HepG2 (cell line): ENCODE measurements around the gene FIBP. TPM values are rescaled to one million over a fixed set of nuclear protein-coding genes. Genes with fewer than 3 reads are reported as not detected.

Experiments used
- ATAC-seq: fragments of 200-7000 bp; cut with Tn5 transposase; 3 replicates; pipeline ENCODE4 v1.9.1; 2020; ENCODE audit warnings: mild to moderate bottlenecking, moderate library complexity
- BruUV-seq: library from RNA; stranded (reverse); fragments of 400-500 nt; replicated peaks from 2 replicates; lab custom pipeline; 2021; lab: Mats Ljungman, UMichigan
- CTCF ChIA-PET: fragments of 300-600 bp; formaldehyde crosslinking; extraction: SDS; loops from one replicate; lab custom pipeline; 2021; ENCODE audit warnings: low total read pairs, inconsistent platforms, low intra/inter-chr PET ratio; lab: Yijun Ruan, JAX
- POLR2A ChIA-PET: fragments of 350-600 bp; sonication (Branson Sonifier 250); formaldehyde crosslinking; loops from one replicate; lab custom pipeline; 2020; ENCODE audit warnings: antibody characterized with exemption, inconsistent platforms; lab: Yijun Ruan, JAX
- DNase-seq: peaks from one replicate; pipeline ENCODE4 v3.0.0-alpha.2; 2015; ENCODE audit warnings: low spot score
- FAIRE-seq: peaks from 3 replicates; lab custom pipeline; 2011; peaks lifted over from hg19 to GRCh38; lab: Jason Lieb, UNC
- H2AFZ ChIP-seq: one replicate; pipeline ENCODE4 v1.6.1; 2011; ENCODE audit warnings: low read length, inconsistent platforms
- H3K27ac ChIP-seq: fragments of 300-600 bp; 3 replicates; pipeline ENCODE4 v1.8.0; 2011; ENCODE audit warnings: mixed run types, mild to moderate bottlenecking, mixed read lengths, low read length, inconsistent platforms; ENCODE audit not compliant: insufficient read depth; ENCODE audit errors: extremely low read length
- H3K27me3 ChIP-seq, 2 experiments: fragments of 200-600 bp in 1 of 2; 2 replicates in 1 of 2; 3 replicates in 1 of 2; pipeline versions ENCODE4 v1.6.0 to v1.8.0; 2011; ENCODE audit warnings: low read length in 2 of 2, mild to moderate bottlenecking in 2 of 2, moderate library complexity in 2 of 2, inconsistent platforms in 1 of 2; ENCODE audit not compliant: insufficient read depth in 2 of 2, control insufficient read depth in 1 of 2
- H3K36me3 ChIP-seq, 2 experiments: fragments of 200-600 bp in 1 of 2; replicated peaks in 1 of 2; 2 replicates in 1 of 2; 3 replicates in 1 of 2; pipeline versions ENCODE4 v1.5.1 to v1.8.0; 2011; ENCODE audit warnings: low read length in 2 of 2, inconsistent platforms in 1 of 2; ENCODE audit not compliant: insufficient read depth in 2 of 2, control insufficient read depth in 1 of 2
- H3K4me1 ChIP-seq: 2 replicates; pipeline ENCODE4 v1.5.1; 2012; ENCODE audit warnings: low read length, inconsistent platforms; ENCODE audit not compliant: insufficient read depth
- H3K4me2 ChIP-seq: 2 replicates; pipeline ENCODE4 v1.6.0; 2011; ENCODE audit warnings: low read depth, low read length, inconsistent platforms
- H3K4me3 ChIP-seq, 3 experiments: fragments of 200-600 bp in 1 of 3; sonication (generic), shearing (Covaris generic) in 1 of 3; replicated peaks in 1 of 3; 2 replicates each; pipeline ENCODE4 v1.5.1; 2011 to 2016; ENCODE audit warnings: low read length in 3 of 3, inconsistent platforms in 2 of 3, low read depth in 2 of 3, mild to moderate bottlenecking in 2 of 3, control low read depth in 1 of 3, mixed read lengths in 1 of 3; ENCODE audit not compliant: insufficient read depth in 1 of 3
- H3K79me2 ChIP-seq: one replicate; pipeline ENCODE4 v1.6.1; 2011; ENCODE audit warnings: low read length, inconsistent platforms; ENCODE audit not compliant: insufficient read depth
- H3K9ac ChIP-seq: 2 replicates; pipeline ENCODE4 v1.6.0; 2011; ENCODE audit warnings: mild to moderate bottlenecking, low read depth, low read length, inconsistent platforms; ENCODE audit not compliant: insufficient read depth
- H3K9me3 ChIP-seq: 2 replicates; pipeline ENCODE4 v1.5.1; 2012; ENCODE audit warnings: mild to moderate bottlenecking, low read length
- H4K20me1 ChIP-seq: 2 replicates; pipeline ENCODE4 v1.6.0; 2011; ENCODE audit warnings: inconsistent platforms, mild to moderate bottlenecking, low read length, moderate library complexity; ENCODE audit not compliant: insufficient read depth
- AGO2 ChIP-seq: fragments of 200-400 bp; formaldehyde crosslinking; optimal IDR thresholded peaks from 2 replicates; pipeline ENCODE3; 2017; ENCODE audit warnings: mild to moderate bottlenecking, low read depth, low read length, moderate library complexity
- CEBPB ChIP-seq: IDR thresholded peaks from 2 replicates; pipeline ENCODE4 v1.6.1; 2011; ENCODE audit warnings: low read depth, low read length, improper control_type of control experiment, borderline replicate concordance
- DBP ChIP-seq: sonication (generic); formaldehyde crosslinking; IDR thresholded peaks from 2 replicates; pipeline ENCODE4 v1.4.0; 2020; ENCODE audit warnings: missing genetic modification reagents; ENCODE audit errors: not compliant biosample characterization
- IKZF1 ChIP-seq: fragments of 450-650 bp; IDR thresholded peaks from 2 replicates; pipeline ENCODE4 v1.7.1; 2016
- NRL ChIP-seq: sonication (generic); formaldehyde crosslinking; IDR thresholded peaks from 2 replicates; pipeline ENCODE4 v1.5.0; 2020; ENCODE audit warnings: missing genetic modification reagents, mild to moderate bottlenecking, moderate library complexity, borderline replicate concordance
- PAWR ChIP-seq: sonication (generic); formaldehyde crosslinking; IDR thresholded peaks from 2 replicates; pipeline ENCODE4 v1.4.0; 2020; ENCODE audit warnings: missing genetic modification reagents, mild to moderate bottlenecking, borderline replicate concordance
- ZBTB44 ChIP-seq: sonication (generic); formaldehyde crosslinking; IDR thresholded peaks from 2 replicates; pipeline ENCODE4 v1.4.0; 2020; ENCODE audit warnings: missing genetic modification reagents
- ZNF557 ChIP-seq: sonication (generic); formaldehyde crosslinking; IDR thresholded peaks from 2 replicates; pipeline ENCODE4 v1.4.0; 2020; ENCODE audit warnings: missing genetic modification reagents
- ZNF740 ChIP-seq: sonication (generic); formaldehyde crosslinking; IDR thresholded peaks from 2 replicates; pipeline ENCODE4 v1.4.0; 2020; ENCODE audit warnings: missing genetic modification reagents
- ZNF780A ChIP-seq: sonication (generic); formaldehyde crosslinking; IDR thresholded peaks from 2 replicates; pipeline ENCODE4 v1.8.0; 2022; ENCODE audit warnings: mild to moderate bottlenecking, missing genetic modification reagents, moderate library complexity
- WGBS: methylation state at CpG from one replicate; pipeline ENCODE4 v1.1.6; 2017; ENCODE audit warnings: low lambda C conversion rate; 5-methylcytosine and 5-hydroxymethylcytosine counted together
- in situ Hi-C: cut with HindIII; loops from 2 replicates; pipeline ENCODE4 v1.10.0; 2017; ENCODE audit warnings: low pct_unique_long_range_greater_than_20kb; ENCODE audit not compliant: extremely low pct_ligation_motif_present
- intact Hi-C: fragments of 100-400 bp; cut with micrococcal nuclease; formaldehyde crosslinking; loops from one replicate; pipeline ENCODE4 v1.10.0; 2022; ENCODE audit not compliant: unreplicated experiment
- polyA plus RNA-seq, 8 experiments: library from polyadenylated mRNA; depleted of rRNA in 3 of 8; stranded (reverse) in 7 of 8; unstranded in 1 of 8; fragments of >200 nt; fragmentation: Illumina TruSeq in 4 of 8; extraction: Trizol in 4 of 8; gene quantifications; 2 replicates each; pipeline versions ENCODE4 v1.2.1 to v1.2.3, GENCODE V29; 2011 to 2016; ENCODE audit warnings: low read depth in 4 of 8, missing spikeins in 1 of 8, mixed read lengths in 1 of 8; ENCODE audit not compliant: insufficient read depth in 1 of 8
- total RNA-seq, 5 experiments: library from RNA; depleted of rRNA; stranded (reverse); fragments of >200 nt; fragmentation: Illumina TruSeq; extraction: Trizol; gene quantifications; 2 replicates each; pipeline ENCODE4 v1.2.3, GENCODE V29; 2016; ENCODE audit warnings: low read depth in 1 of 5

Gene FIBP
- total and polyA plus RNA-seq, 2 of the 13 experiments (the other 11 are each of a cell fraction or from before 2014, with no cell fraction given), result 42.9 to 62.1 TPM

- peaks cover 4 to 19% of the 10 kb centered on the region in 2 experiments; a peak in 4 of 5 replicates for H3K36me3 ChIP-seq
- H3K27me3 ChIP-seq, result no peaks in the 10 kb centered on the region
- BruUV-seq, result no TSS peak
- no peaks in the 10 kb centered on the region for H4K20me1 ChIP-seq
- no peak overlapping the region for H2AFZ ChIP-seq
- no peak overlapping the region for H3K9ac ChIP-seq
- intact Hi-C loops (no loop called here), in situ Hi-C loops (loop anchor here (5.0 kb wide), 1 partner anchor 105 kb away; no protein-coding TSS in a partner anchor)
- TF ChIP-seq NRL (CRISPR knock-in tag) (no peak), AGO2 (peak; percentile 63)
- TF ChIP-seq, all 625 proteins: peak for 1
- POLR2A ChIA-PET, result no interaction called here
- 98% methylated on average over 19 of the region's 30 CpGs for WGBS
- ATAC-seq (no peak), DNase-seq (no peak), FAIRE-seq (no peak)
- Histone ChIP-seq H3K9me3 (no peaks in the 10 kb centered on the region), H3K79me2 (no peaks in the 10 kb centered on the region), H3K4me3 (no peak overlapping the region), H3K4me1 (peaks cover 39% of the 10 kb centered on the region), H3K4me2 (no peak overlapping the region), H3K27ac (no peak overlapping the region)
- CTCF ChIA-PET, result interaction anchor here (2.9 kb wide), 1 partner anchor 106 kb away, joined by 77 read pairs; no protein-coding TSS in a partner anchor
Measured at GRCh38 chr11:65882120-65883057, 5.9 kb downstream of the FIBP start.

- ChIA-PET POLR2A (no interaction called here), CTCF (no interaction called here)
- Histone ChIP-seq H3K4me3 (no peak overlapping the region), H3K27me3 (no peaks in the 10 kb centered on the region), H3K4me1 (peaks cover 33% of the 10 kb centered on the region), H3K79me2 (no peaks in the 10 kb centered on the region), H3K27ac (no peak overlapping the region), H3K36me3 (peaks cover 4 to 15% of the 10 kb centered on the region in 2 experiments; a peak in 3 of 5 replicates), H4K20me1 (no peaks in the 10 kb centered on the region), H3K9me3 (no peaks in the 10 kb centered on the region), H3K4me2 (no peak overlapping the region), H3K9ac (no peak overlapping the region), H2AFZ (no peak overlapping the region)
- in situ Hi-C loops, result loop anchor here (5.0 kb wide), 1 partner anchor 106 kb away; no protein-coding TSS in a partner anchor
- no peak for DNase-seq
- no peak for FAIRE-seq
- no TSS peak for BruUV-seq
- intact Hi-C loops, result no loop called here
- WGBS, result 42% methylated on average over 4 of the region's 7 CpGs
- TF ChIP-seq CEBPB (no peak), ZNF557 (CRISPR knock-in tag) (no peak), DBP (CRISPR knock-in tag) (no peak), ZNF780A (CRISPR knock-in tag) (no peak), IKZF1 (no peak), ZNF740 (no peak), PAWR (CRISPR knock-in tag) (no peak), ZBTB44 (CRISPR knock-in tag) (no peak)
- no peak for ATAC-seq
Measured at GRCh38 chr11:65880844-65881421, 7.3 kb downstream of the FIBP start.
